Motor neuron (in vitro differentiated cells): Measurements from ENCODE around the gene ANKRD37. TPM values are rescaled to one million over a fixed set of nuclear protein-coding genes. Genes with fewer than 3 reads are reported as not detected.

ENCODE experiments used
- ATAC-seq, 8 experiments: fragments of 200-7000 bp; cut with Tn5 transposase; replicated peaks in 6 of 8; 2 replicates each; pipeline ENCODE4 v1.8.0; 2021; ENCODE audit warnings: mild to moderate bottlenecking in 8 of 8, moderate library complexity in 8 of 8
- H3K27ac ChIP-seq, 2 donors: fragments of 250-450 bp; sonication (Bioruptor Pico); 2 replicates each; pipeline ENCODE4 v1.9.0; 2021; ENCODE audit warnings: antibody characterized with exemption in 2 of 2, mild to moderate bottlenecking in 2 of 2, moderate library complexity in 1 of 2
- H3K4me1 ChIP-seq, 2 donors: fragments of 250-450 bp; sonication (Bioruptor Pico); replicated peaks in 1 of 2; 2 replicates each; pipeline ENCODE4 v1.6.1; 2021; ENCODE audit warnings: antibody characterized with exemption in 2 of 2, mild to moderate bottlenecking in 2 of 2, moderate library complexity in 1 of 2
- H3K4me3 ChIP-seq, 5 donors: fragments of 250-450 bp; sonication (Bioruptor Pico); 2 replicates each; pipeline ENCODE4 v1.9.0; 2021; ENCODE audit warnings: antibody characterized with exemption in 5 of 5, mild to moderate bottlenecking in 5 of 5, moderate library complexity in 4 of 5
- WGBS, 10 experiments: fragments of 450-650 bp; shearing (Covaris generic); methylation state at CpG; one replicate each; pipeline ENCODE4 v1.0.0; 2022; 5-methylcytosine and 5-hydroxymethylcytosine counted together
- in situ Hi-C, 9 experiments: fragments of 400-800 bp; cut with MboI; loops; one replicate each; pipeline ENCODE4 v1.15.0; 2021; ENCODE audit warnings: low sequenced_read_pairs in 9 of 9, low pct_unique_long_range_greater_than_20kb in 2 of 9; ENCODE audit not compliant: unreplicated experiment in 9 of 9
- total RNA-seq, 8 experiments: library from RNA; unstranded; fragments of 300-600 nt; gene quantifications; 2 replicates each; pipeline versions ENCODE4 v1.2.3 to v1.2.4, GENCODE V29; 2022

ANKRD37 gene
- total RNA-seq, 8 experiments from 2014 or later, result 4.8 to 30.9 (median 12.9) TPM

GRCh38 chr4:185364886-185365285, 31.8 kb upstream of the ANKRD37 start:
- in situ Hi-C loops, result no loop called here
- no peak overlapping the region for H3K27ac ChIP-seq
- WGBS, 10 experiments, result 79 to 100% (median 86%) methylated on average over 1 to 5 of the region's 5 CpGs
- no peak overlapping the region for H3K4me3 ChIP-seq
- no peak for ATAC-seq
- H3K4me1 ChIP-seq, result peaks cover 5 to 7% of the 10 kb centered on the region in 2 donors

DNA sequence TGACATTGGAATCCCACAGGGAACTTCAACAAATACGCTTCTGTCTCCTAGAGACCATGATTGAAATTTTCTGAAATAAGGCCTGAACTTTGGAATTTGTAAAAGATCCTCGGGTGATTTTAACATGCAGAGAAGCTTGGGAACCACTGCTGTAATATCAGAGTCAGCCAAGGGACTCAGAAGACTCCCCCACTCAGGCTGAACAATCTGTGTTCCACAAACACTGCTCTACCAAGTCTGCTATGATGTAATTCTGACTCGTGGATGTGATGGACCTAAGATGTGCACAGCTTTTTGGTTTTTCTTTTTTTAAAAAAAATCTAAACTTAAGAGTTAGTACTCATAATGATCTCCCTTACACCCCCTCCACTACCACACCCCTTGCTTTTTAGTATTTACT, 26.9 kb upstream of the ANKRD37 start:
- no peak overlapping the region for H3K4me3 ChIP-seq
- WGBS, 10 experiments, result 50 to 85% (median 63%) methylated on average over 2 to 3 of the region's 3 CpGs; no CpG with 5 or more reads in 2 of the 10 experiments
- ATAC-seq, result peak in 5 of 8 experiments; percentile 48 to 58 (median 54)
- in situ Hi-C loops, result no loop called here
- peaks cover 11 to 12% of the 10 kb centered on the region in 2 donors for H3K4me1 ChIP-seq
- no peak overlapping the region for H3K27ac ChIP-seq

DNA sequence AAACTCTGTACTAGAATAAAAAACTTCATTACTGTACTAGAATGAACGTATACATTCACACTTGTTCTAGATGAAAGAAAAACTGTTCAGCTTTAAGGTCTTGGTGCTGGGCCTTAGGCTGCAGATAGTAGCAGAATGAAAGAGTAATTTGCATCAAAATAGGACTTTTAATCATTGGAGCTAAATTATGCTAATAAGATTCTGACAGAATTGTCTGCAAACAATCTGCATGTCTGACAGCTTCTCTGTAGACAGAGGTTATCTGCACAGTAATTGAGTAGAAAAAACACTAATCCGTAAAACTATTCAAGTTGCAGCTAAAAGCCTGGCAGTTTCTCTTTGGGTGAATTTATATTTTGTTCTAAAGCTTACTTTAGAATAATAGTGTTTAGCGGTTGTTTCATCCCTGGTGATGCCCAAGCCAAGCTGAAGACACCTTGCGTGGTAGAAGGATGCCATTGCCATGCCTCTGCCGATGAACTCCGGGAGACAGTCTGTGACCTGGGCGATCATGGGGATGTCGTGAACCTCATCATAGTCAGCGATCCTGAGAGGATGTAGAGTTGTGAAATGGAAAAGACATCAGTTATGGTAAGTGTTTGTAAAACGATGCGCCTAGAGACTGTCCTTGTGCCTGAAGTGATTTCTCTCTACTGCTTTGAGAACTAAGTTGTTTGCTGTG, 26.2 kb upstream of the ANKRD37 start:
- 66 to 100% (median 81%) methylated on average over 2 to 9 of the region's 11 CpGs for WGBS, 10 experiments
- H3K27ac ChIP-seq, result no peak overlapping the region
- H3K4me1 ChIP-seq, result peaks cover 11 to 12% of the 10 kb centered on the region in 2 donors
- H3K4me3 ChIP-seq, result no peak overlapping the region
- in situ Hi-C loops, result no loop called here
- ATAC-seq, result peak in 5 of 8 experiments; percentile 75 to 92 (median 84)

DNA sequence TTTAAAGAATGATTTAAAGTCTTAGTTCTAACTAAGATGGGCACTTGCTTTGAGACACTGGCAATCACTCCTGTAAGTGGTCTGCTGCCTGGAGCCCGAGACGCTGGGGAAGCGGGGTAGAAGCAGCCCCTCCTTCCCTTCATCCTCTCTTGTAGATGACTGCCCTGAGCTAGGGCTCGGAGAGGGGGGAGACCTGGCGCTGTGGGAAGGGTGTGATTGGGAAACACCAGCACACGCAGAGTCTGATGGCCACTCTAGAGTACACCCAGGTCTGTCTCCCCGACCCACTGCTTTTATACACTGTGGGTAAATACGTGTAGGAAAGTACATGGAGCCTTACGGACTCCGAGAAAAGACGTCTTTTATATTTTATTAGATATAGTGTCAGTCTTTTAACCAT, 24.9 kb upstream of the ANKRD37 start:
- peaks cover 11 to 12% of the 10 kb centered on the region in 2 donors for H3K4me1 ChIP-seq
- ATAC-seq, result peak in 1 of 8 experiments; percentile 61
- H3K27ac ChIP-seq, result no peak overlapping the region
- in situ Hi-C loops, result no loop called here
- no peak overlapping the region for H3K4me3 ChIP-seq
- 87 to 100% (median 96%) methylated on average over 2 to 10 of the region's 11 CpGs; no CpG with 5 or more reads in 3 of the 10 experiments for WGBS, 10 experiments

GRCh38 chr4:185374027-185374426, 22.6 kb upstream of the ANKRD37 start:
- Histone ChIP-seq H3K4me3 (no peak overlapping the region), H3K4me1 (peaks cover 11 to 12% of the 10 kb centered on the region in 2 donors), H3K27ac (no peak overlapping the region)
- in situ Hi-C loops, result no loop called here
- whole genome bisulfite sequencing, 10 experiments, result 85 to 100% (median 95%) methylated on average over 2 to 7 of the region's 7 CpGs
- ATAC-seq, result no peak

DNA sequence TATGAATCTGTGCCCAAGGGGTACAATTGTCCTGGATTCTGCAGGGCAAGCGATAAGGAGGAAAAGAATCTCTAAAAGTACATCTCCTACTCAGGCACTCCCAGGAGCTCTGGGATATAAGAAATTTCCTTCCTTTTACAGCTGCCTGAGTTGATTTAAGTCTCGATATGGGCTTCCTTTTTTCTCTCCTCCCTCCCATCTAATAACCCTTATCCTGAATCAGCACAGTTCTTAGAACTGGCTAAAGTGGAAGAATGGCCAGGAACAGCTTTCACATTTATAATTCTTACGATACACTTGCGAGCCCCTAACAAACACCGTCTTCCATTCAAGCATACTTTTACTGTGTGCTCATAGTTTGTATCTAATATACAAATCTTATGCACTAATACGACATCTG, 22.1 kb upstream of the ANKRD37 start:
- no peak overlapping the region for H3K27ac ChIP-seq
- no peak overlapping the region for H3K4me3 ChIP-seq
- WGBS, 10 experiments, result 85 to 100% (median 95%) methylated on average over 2 to 6 of the region's 6 CpGs; no CpG with 5 or more reads in 1 of the 10 experiments
- in situ Hi-C loops, result no loop called here
- H3K4me1 ChIP-seq, result peaks cover 7 to 10% of the 10 kb centered on the region in 2 donors
- no peak for ATAC-seq

GRCh38 chr4:185378264-185378663, 18.4 kb upstream of the ANKRD37 start:
- in situ Hi-C loops, result no loop called here

GRCh38 chr4:185379326-185380295, 17.0 kb upstream of the ANKRD37 start:
- ATAC-seq, result no peak
- H3K4me3 ChIP-seq, result no peak overlapping the region
- in situ Hi-C loops, result no loop called here
- peaks cover 0 to 5% of the 10 kb centered on the region in 2 donors for H3K4me1 ChIP-seq
- H3K27ac ChIP-seq, result no peak overlapping the region
- 73 to 100% (median 97%) methylated on average over 2 to 11 of the region's 13 CpGs; no CpG with 5 or more reads in 2 of the 10 experiments for WGBS, 10 experiments

More at GRCh38 chr4:185378264-185378663, 18.4 kb upstream of the ANKRD37 start:
- Histone ChIP-seq H3K4me1 (no peaks in the 10 kb centered on the region), H3K4me3 (no peak overlapping the region), H3K27ac (no peak overlapping the region)
- 80 to 100% (median 97%) methylated on average over 1 to 6 of the region's 6 CpGs; no CpG with 5 or more reads in 3 of the 10 experiments for WGBS, 10 experiments
- ATAC-seq, result no peak

GRCh38 chr4:185380320-185380719, 16.3 kb upstream of the ANKRD37 start:
- ATAC-seq, result no peak
- Histone ChIP-seq H3K4me3 (no peak overlapping the region), H3K4me1 (peaks cover 3 to 12% of the 10 kb centered on the region in 2 donors), H3K27ac (no peak overlapping the region)
- in situ Hi-C loops, result no loop called here
- 78 to 100% (median 100%) methylated on average over 1 of the region's 1 CpG; no CpG with 5 or more reads in 3 of the 10 experiments for WGBS, 10 experiments

- in situ Hi-C loops, result no loop called here
- 7 to 100% (median 51%) methylated on average over 1 to 4 of the region's 4 CpGs for WGBS, 10 experiments
- Histone ChIP-seq H3K4me3 (no peak overlapping the region), H3K27ac (no peak overlapping the region), H3K4me1 (peaks cover 3 to 18% of the 10 kb centered on the region in 2 donors)
- peak in 3 of 8 experiments; percentile 72 to 83 (median 73) for ATAC-seq
These were observed 15.1 kb upstream of the ANKRD37 start for GRCh38 chr4:185381288-185382196.

DNA sequence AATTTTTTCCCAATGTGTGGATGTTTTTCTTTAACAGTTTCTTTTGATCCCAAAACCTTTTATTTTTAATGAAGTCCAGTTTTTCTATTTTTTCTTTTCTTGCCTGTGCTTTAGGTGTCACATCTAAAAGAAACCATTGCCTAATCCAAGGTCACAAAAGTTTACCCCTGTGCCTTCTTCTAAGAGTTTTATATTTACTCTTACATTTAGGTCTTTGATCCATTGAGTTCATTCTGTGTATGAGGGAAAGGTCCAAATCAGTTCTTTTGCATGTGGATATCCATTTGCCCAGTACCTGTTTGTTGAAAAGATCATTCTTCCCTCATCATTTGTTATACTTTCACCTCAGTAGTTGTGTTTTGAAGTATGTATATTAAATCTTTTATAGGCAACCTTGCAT, 13.9 kb upstream of the ANKRD37 start:
- Histone ChIP-seq H3K27ac (no peak overlapping the region), H3K4me3 (no peak overlapping the region), H3K4me1 (peaks cover 3 to 18% of the 10 kb centered on the region in 2 donors)
- no peak for ATAC-seq
- in situ Hi-C loops, result no loop called here

GRCh38 chr4:185383451-185383850, 13.2 kb upstream of the ANKRD37 start:
- in situ Hi-C loops, result no loop called here
- WGBS, 10 experiments, result 100% methylated on average over 1 to 3 of the region's 4 CpGs; no CpG with 5 or more reads in 6 of the 10 experiments
- no peak overlapping the region for H3K27ac ChIP-seq
- H3K4me1 ChIP-seq, result peaks cover 3 to 18% of the 10 kb centered on the region in 2 donors
- no peak overlapping the region for H3K4me3 ChIP-seq
- ATAC-seq, result no peak
